Panc1 (cell line): ENCODE measurements around the gene MAP4. TPM values are rescaled to one million over a fixed set of nuclear protein-coding genes. Genes with fewer than 3 reads are reported as not detected.

Experiments used
- ATAC-seq: fragments of 200-7000 bp; cut with Tn5 transposase; 2 replicates; pipeline ENCODE4 v1.9.1; 2020; ENCODE audit warnings: mild to moderate bottlenecking, moderate library complexity
- BruUV-seq: library from RNA; stranded (reverse); fragments of 400-500 nt; replicated peaks from 2 replicates; lab custom pipeline; 2021; lab: Mats Ljungman, UMichigan
- CTCF ChIA-PET: fragments of 300-600 bp; sonication (Branson Sonifier 250); formaldehyde crosslinking; loops from one replicate; lab custom pipeline; 2022; ENCODE audit warnings: antibody characterized with exemption; lab: Charles Lee
- POLR2A ChIA-PET: fragments of 300-600 bp; sonication (Branson Sonifier 250); formaldehyde crosslinking; loops from one replicate; lab custom pipeline; 2022; ENCODE audit warnings: antibody characterized with exemption; lab: Charles Lee
- DNase-seq: peaks from one replicate; pipeline ENCODE4 v3.0.0-alpha.2; 2010; ENCODE audit warnings: low read depth, low spot score
- H3K27ac ChIP-seq: 2 replicates; pipeline ENCODE4 v1.5.1; 2011; ENCODE audit warnings: mild to moderate bottlenecking, low read length, inconsistent platforms
- H3K27me3 ChIP-seq: fragments of 200-500 bp; sonication (Bioruptor generic); 2 replicates; pipeline ENCODE4 v1.6.0; 2014; ENCODE audit warnings: low read length, inconsistent platforms; ENCODE audit not compliant: control insufficient read depth, insufficient read depth
- H3K36me3 ChIP-seq: fragments of 200-500 bp; sonication (Bioruptor generic); 2 replicates; pipeline ENCODE4 v1.5.1; 2014; ENCODE audit warnings: inconsistent platforms, mild to moderate bottlenecking, low read length, moderate library complexity; ENCODE audit not compliant: control insufficient read depth, insufficient read depth
- H3K4me1 ChIP-seq: 2 replicates; pipeline ENCODE4 v1.5.1; 2011; ENCODE audit warnings: inconsistent platforms, mild to moderate bottlenecking, low read length, moderate library complexity; ENCODE audit not compliant: control insufficient read depth, insufficient read depth
- H3K4me3 ChIP-seq, 2 experiments: 2 replicates each; pipeline ENCODE4 v1.5.1; 2011 to 2012; ENCODE audit warnings: low read depth in 2 of 2, low read length in 2 of 2, mild to moderate bottlenecking in 2 of 2, inconsistent platforms in 1 of 2, moderate library complexity in 1 of 2
- H3K9me3 ChIP-seq: fragments of 200-500 bp; sonication (Bioruptor generic); 2 replicates; pipeline ENCODE4 v1.5.1; 2014; ENCODE audit warnings: low read depth, mild to moderate bottlenecking, inconsistent platforms, low read length, moderate library complexity; ENCODE audit not compliant: control insufficient read depth, insufficient read depth
- POLR2AphosphoS5 ChIP-seq: IDR thresholded peaks from 2 replicates; pipeline ENCODE4 v1.6.1; 2012; ENCODE audit warnings: mild to moderate bottlenecking, low read depth, low read length, moderate library complexity
- SIN3A ChIP-seq: IDR thresholded peaks from 2 replicates; pipeline ENCODE4 v1.6.1; 2012; ENCODE audit warnings: low read depth, mild to moderate bottlenecking, low read length, moderate library complexity, borderline replicate concordance; ENCODE audit not compliant: insufficient read depth
- TCF7L2 ChIP-seq: IDR thresholded peaks from 2 replicates; pipeline ENCODE4 v1.6.1; 2011; ENCODE audit warnings: mild to moderate bottlenecking, low read depth, low read length, inconsistent platforms
- in situ Hi-C: cut with HindIII; loops from 2 replicates; pipeline ENCODE4 v1.10.0; 2016; ENCODE audit warnings: low sequenced_read_pairs, low pct_unique_long_range_greater_than_20kb
- intact Hi-C: fragments of 100-400 bp; cut with micrococcal nuclease; formaldehyde crosslinking; loops from one replicate; pipeline ENCODE4 v1.10.0; 2022; ENCODE audit not compliant: unreplicated experiment
- total RNA-seq: library from RNA; stranded (reverse); gene quantifications from one replicate; pipeline ENCODE4 v1.2.1, GENCODE V29; 2021; ENCODE audit not compliant: unreplicated experiment
- TF ChIP-seq, protein P1 (sequence below), 2 experiments: IDR thresholded peaks; 2 replicates each; pipeline ENCODE4 v1.6.1; 2011 to 2012; ENCODE audit warnings: low read depth in 2 of 2, control low read depth in 1 of 2, low read length in 1 of 2, mild to moderate bottlenecking in 1 of 2, moderate library complexity in 1 of 2; ENCODE audit not compliant: insufficient read depth in 1 of 2
- TF ChIP-seq, protein P2 (sequence below): fragments of 450-650 bp; IDR thresholded peaks from 2 replicates; pipeline ENCODE4 v1.5.1; 2017; ENCODE audit warnings: mild to moderate bottlenecking

MAP4 gene
- total RNA-seq, 1 experiment from 2014 or later = 150 TPM

DNA sequence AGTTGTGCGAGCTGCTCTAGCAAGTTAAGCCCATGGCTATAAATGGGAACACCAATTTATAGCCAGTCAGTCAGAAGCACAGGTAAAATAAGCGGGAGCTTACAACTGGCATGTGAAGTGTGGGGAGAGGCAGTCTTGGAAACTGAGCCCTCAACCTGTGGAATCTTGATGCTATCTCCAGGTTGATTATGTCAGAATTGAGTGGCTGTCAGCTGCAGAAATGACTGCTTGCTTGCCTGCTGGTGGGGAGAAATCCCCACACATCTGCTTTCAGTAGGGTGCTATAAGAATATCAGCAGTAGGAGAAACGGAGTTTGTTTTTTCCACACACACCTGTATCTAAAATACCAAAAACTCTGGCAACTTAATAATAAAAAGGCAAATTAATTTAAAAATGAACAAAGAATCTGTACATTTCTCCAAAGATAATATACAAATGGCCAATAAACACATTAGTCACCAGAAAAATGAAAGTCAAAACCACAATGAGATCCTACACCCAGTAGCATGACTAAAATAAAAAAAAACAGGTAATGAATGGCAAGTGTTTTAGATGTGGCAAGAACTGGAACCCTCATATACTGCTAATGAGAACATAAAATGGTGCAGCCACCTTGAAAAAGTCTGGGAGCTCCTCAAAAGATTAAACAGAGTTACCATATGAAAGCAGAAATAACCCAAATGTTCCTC lies 26.0 kb upstream of the MAP4 start:
- ChIA-PET CTCF (interaction anchor here (0.6 kb wide), 1 partner anchor 110 kb away, joined by 3 read pairs; no protein-coding TSS in a partner anchor), POLR2A (no interaction called here)
- Histone ChIP-seq H3K9me3 (no peaks in the 10 kb centered on the region), H3K27me3 (no peaks in the 10 kb centered on the region), H3K4me1 (peaks cover 21% of the 10 kb centered on the region), H3K36me3 (no peaks in the 10 kb centered on the region), H3K4me3 (no peak overlapping the region), H3K27ac (no peak overlapping the region)
- in situ Hi-C loops (no loop called here), intact Hi-C loops (no loop called here)
- BruUV-seq = no TSS peak
- no peak for TF ChIP-seq TCF7L2
- no peak for TF ChIP-seq POLR2AphosphoS5
- no peak for TF ChIP-seq SIN3A
- TF ChIP-seq, protein P1, sequence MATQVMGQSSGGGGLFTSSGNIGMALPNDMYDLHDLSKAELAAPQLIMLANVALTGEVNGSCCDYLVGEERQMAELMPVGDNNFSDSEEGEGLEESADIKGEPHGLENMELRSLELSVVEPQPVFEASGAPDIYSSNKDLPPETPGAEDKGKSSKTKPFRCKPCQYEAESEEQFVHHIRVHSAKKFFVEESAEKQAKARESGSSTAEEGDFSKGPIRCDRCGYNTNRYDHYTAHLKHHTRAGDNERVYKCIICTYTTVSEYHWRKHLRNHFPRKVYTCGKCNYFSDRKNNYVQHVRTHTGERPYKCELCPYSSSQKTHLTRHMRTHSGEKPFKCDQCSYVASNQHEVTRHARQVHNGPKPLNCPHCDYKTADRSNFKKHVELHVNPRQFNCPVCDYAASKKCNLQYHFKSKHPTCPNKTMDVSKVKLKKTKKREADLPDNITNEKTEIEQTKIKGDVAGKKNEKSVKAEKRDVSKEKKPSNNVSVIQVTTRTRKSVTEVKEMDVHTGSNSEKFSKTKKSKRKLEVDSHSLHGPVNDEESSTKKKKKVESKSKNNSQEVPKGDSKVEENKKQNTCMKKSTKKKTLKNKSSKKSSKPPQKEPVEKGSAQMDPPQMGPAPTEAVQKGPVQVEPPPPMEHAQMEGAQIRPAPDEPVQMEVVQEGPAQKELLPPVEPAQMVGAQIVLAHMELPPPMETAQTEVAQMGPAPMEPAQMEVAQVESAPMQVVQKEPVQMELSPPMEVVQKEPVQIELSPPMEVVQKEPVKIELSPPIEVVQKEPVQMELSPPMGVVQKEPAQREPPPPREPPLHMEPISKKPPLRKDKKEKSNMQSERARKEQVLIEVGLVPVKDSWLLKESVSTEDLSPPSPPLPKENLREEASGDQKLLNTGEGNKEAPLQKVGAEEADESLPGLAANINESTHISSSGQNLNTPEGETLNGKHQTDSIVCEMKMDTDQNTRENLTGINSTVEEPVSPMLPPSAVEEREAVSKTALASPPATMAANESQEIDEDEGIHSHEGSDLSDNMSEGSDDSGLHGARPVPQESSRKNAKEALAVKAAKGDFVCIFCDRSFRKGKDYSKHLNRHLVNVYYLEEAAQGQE (IDR thresholded peaks at IDR 0.05; ENCODE audit: insufficient read depth in 1 of 2, low read depth in 2 of 2, low read length in 1 of 2) = no peak
- TF ChIP-seq, protein P2, sequence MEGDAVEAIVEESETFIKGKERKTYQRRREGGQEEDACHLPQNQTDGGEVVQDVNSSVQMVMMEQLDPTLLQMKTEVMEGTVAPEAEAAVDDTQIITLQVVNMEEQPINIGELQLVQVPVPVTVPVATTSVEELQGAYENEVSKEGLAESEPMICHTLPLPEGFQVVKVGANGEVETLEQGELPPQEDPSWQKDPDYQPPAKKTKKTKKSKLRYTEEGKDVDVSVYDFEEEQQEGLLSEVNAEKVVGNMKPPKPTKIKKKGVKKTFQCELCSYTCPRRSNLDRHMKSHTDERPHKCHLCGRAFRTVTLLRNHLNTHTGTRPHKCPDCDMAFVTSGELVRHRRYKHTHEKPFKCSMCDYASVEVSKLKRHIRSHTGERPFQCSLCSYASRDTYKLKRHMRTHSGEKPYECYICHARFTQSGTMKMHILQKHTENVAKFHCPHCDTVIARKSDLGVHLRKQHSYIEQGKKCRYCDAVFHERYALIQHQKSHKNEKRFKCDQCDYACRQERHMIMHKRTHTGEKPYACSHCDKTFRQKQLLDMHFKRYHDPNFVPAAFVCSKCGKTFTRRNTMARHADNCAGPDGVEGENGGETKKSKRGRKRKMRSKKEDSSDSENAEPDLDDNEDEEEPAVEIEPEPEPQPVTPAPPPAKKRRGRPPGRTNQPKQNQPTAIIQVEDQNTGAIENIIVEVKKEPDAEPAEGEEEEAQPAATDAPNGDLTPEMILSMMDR = no peak
- ATAC-seq (no peak), DNase-seq (no peak)

DNA sequence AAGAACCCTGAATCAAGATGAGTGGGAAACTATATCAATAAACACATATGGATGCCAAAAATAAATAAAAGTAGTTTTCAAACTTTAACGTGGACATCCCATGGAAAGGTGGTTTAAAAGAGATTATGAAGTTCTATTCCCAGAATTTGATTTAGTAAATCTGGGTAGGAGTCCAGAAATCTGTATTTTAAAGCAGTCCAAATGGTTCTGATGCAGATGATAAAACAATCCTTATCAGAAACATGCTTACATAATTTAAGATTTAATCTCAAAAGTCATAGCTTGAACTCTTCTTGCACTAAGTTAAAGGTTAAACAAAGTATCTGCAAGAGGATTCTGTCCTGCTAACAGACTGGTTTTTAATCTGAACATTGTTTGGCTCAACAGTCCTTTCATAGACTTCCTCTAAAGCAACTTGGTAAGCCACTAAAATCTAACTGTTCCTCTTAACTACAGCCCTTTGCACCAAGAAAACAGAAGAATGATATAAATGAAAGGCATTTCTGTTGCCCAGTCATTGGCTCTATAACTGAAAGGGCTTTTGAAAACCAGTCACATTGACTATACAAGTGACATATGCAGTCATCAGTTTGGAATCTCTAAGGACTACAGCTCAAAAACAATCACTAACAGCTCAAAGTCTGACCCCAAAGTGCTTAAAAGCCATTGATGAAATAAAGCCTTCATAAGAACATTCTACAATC lies 23.4 kb upstream of the MAP4 start:
- no peak for TF ChIP-seq TCF7L2
- no peak for TF ChIP-seq SIN3A
- TF ChIP-seq, protein P1 (IDR thresholded peaks at IDR 0.05; ENCODE audit: insufficient read depth in 1 of 2, low read depth in 2 of 2, low read length in 1 of 2) = no peak
- no peak for TF ChIP-seq POLR2AphosphoS5
- TF ChIP-seq, protein P2 = no peak
- ATAC-seq (peak; percentile 73), DNase-seq (peak; percentile 39)
- Histone ChIP-seq H3K9me3 (no peaks in the 10 kb centered on the region), H3K4me1 (peaks cover 21% of the 10 kb centered on the region), H3K27me3 (no peaks in the 10 kb centered on the region), H3K27ac (peak overlapping the region; percentile 74), H3K36me3 (no peaks in the 10 kb centered on the region), H3K4me3 (peak overlapping the region in 1 of 2 experiments; percentile 23; a peak in 1 of 4 replicates)
- in situ Hi-C loops (no loop called here), intact Hi-C loops (no loop called here)
- POLR2A ChIA-PET = no interaction called here
- CTCF ChIA-PET = no interaction called here
- BruUV-seq = no TSS peak
